GM21576 (cell line): ENCODE measurements around the gene NPEPPS.
"Not testable (repeated sequence)": the region's sequence is repeated elsewhere in the genome, so short reads cannot be mapped to it uniquely, and the experiment has no call there.

ENCODE experiments used
- ATAC-seq: cut with Tn5 transposase; IDR thresholded peaks from one replicate; pipeline ENCODE4 v1.9.1; 2021; ENCODE audit warnings: mild to moderate bottlenecking, moderate library complexity; ENCODE audit not compliant: unreplicated experiment

The NPEPPS gene

GRCh38 chr17:47560517-47561043 is 29.7 kb downstream of the NPEPPS start:
- ATAC-seq, result not testable (repeated sequence)

GRCh38 chr17:47561698-47562405 is 30.9 kb downstream of the NPEPPS start:
- ATAC-seq, result not testable (repeated sequence)

GRCh38 chr17:47562406-47562705 is 31.4 kb downstream of the NPEPPS start:
- not testable (repeated sequence) for ATAC-seq

GRCh38 chr17:47567261-47567660 is 36.4 kb downstream of the NPEPPS start:
- ATAC-seq, result not testable (repeated sequence)

GRCh38 chr17:47572561-47572960 is 41.7 kb downstream of the NPEPPS start:
- ATAC-seq, result not testable (repeated sequence)

GRCh38 chr17:47582416-47582815 is 51.5 kb downstream of the NPEPPS start:
- ATAC-seq, result not testable (repeated sequence)

GRCh38 chr17:47586378-47587055 is 55.6 kb downstream of the NPEPPS start:
- not testable (repeated sequence) for ATAC-seq

- not testable (repeated sequence) for ATAC-seq
Measured at GRCh38 chr17:47593522-47593921, 62.6 kb downstream of the NPEPPS start.

GRCh38 chr17:47603830-47604597 is 73.1 kb downstream of the NPEPPS start:
- ATAC-seq, result no peak

GRCh38 chr17:47604598-47604927 is 73.7 kb downstream of the NPEPPS start:
- ATAC-seq, result no peak

GRCh38 chr17:47605011-47605410 is 74.1 kb downstream of the NPEPPS start:
- no peak for ATAC-seq

GRCh38 chr17:47607481-47607880 is 76.6 kb downstream of the NPEPPS start:
- no peak for ATAC-seq

GRCh38 chr17:47611372-47612350 is 80.8 kb downstream of the NPEPPS start:
- ATAC-seq, result no peak

GRCh38 chr17:47615766-47616424 is 85.0 kb downstream of the NPEPPS start:
- ATAC-seq, result no peak

GRCh38 chr17:47618410-47618809 is 87.5 kb downstream of the NPEPPS start:
- no peak for ATAC-seq

GRCh38 chr17:47620503-47621245 is 89.8 kb downstream of the NPEPPS start:
- no peak for ATAC-seq

GRCh38 chr17:47621293-47622179 is 90.6 kb downstream of the NPEPPS start:
- ATAC-seq, result no peak

GRCh38 chr17:47622180-47622549 is 91.3 kb downstream of the NPEPPS start:
- ATAC-seq, result no peak
